Measurements from ENCODE around the gene DDX39A. TPM values are rescaled to one million over a fixed set of nuclear protein-coding genes. Genes with fewer than 3 reads are reported as not detected.
A peak's percentile ranks its signal among the peaks of the same experiment; 100 is the strongest.
"Not testable (repeated sequence)": the region's sequence is repeated elsewhere in the genome, so short reads cannot be mapped to it uniquely, and the experiment has no call there.

Gene DDX39A
- total and polyA plus RNA-seq, 8 donors, result 37.1 to 298 (median 110) TPM

DNA sequence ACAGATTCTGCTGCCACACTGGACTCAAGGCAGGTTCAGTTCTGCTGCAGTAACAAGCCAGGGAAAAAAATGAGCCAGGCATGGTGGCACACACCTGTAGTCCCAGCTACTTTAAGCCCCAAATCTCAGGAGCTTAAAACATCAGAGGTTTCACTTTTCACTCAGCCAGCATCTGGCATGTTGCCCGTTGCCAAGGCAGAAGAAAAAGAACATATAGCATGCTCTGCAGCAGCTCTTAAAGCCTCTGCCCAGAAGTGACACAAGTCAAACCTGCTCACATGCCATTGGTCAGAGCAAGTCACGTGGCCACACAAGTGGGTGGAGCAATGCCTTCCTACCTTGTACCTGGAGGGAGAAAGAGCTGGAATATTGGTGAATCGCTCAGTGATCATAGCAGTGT is 52.6 kb downstream of the DDX39A start:
- Histone ChIP-seq H3K27me3 (no peaks in the 10 kb centered on the region), H3K4me1 (peaks cover 11 to 65% (median 27%) of the 10 kb centered on the region in 4 donors), H3K9me3 (no peaks in the 10 kb centered on the region), H3K27ac (peak overlapping the region in 4 of 5 donors; percentile 13 to 84 (median 40)), H3K36me3 (no peaks in the 10 kb centered on the region), H3K4me3 (peak overlapping the region in 1 of 4 donors; percentile 5)
- peak; percentile 94 to 95 for DNase-seq
- WGBS, 5 donors, result 9 to 33% (median 23%) methylated on average over 3 of the region's 3 CpGs
- intact Hi-C loops (cut with DNase I; ENCODE audit: low total_unique reads), result no loop called here
- no peak for TF ChIP-seq POLR2A (IDR thresholded peaks at IDR 0.05)
- TF ChIP-seq POLR2AphosphoS5 (IDR thresholded peaks at IDR 0.05), result peak in 1 of 3 donors; percentile 44
- TF ChIP-seq, protein P1, sequence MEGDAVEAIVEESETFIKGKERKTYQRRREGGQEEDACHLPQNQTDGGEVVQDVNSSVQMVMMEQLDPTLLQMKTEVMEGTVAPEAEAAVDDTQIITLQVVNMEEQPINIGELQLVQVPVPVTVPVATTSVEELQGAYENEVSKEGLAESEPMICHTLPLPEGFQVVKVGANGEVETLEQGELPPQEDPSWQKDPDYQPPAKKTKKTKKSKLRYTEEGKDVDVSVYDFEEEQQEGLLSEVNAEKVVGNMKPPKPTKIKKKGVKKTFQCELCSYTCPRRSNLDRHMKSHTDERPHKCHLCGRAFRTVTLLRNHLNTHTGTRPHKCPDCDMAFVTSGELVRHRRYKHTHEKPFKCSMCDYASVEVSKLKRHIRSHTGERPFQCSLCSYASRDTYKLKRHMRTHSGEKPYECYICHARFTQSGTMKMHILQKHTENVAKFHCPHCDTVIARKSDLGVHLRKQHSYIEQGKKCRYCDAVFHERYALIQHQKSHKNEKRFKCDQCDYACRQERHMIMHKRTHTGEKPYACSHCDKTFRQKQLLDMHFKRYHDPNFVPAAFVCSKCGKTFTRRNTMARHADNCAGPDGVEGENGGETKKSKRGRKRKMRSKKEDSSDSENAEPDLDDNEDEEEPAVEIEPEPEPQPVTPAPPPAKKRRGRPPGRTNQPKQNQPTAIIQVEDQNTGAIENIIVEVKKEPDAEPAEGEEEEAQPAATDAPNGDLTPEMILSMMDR (IDR thresholded peaks at IDR 0.05), result no peak

DNA sequence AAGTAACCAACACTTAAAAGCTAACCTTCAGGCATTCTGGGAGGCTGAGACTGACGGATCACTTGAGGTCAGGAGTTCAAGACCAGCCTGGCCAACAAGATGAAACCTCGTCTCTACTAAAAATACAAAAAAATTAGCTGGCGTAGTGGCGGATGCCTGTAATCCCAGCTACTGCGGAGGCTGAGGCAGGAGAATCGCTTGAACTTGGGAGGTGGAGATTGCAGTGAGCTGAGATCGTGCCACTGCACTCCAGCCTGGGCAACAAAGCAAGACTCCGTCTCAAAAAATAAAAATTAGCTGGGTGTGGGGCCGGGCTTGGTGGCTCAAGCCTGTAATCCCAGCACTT is 55.1 kb downstream of the DDX39A start:
- H3K9me3 ChIP-seq; H3K27me3 ChIP-seq; intact Hi-C loops (cut with DNase I; ENCODE audit: low total_unique reads); H3K36me3 ChIP-seq; DNase-seq: not testable (repeated sequence)
- 65 to 76% (median 71%) methylated on average over 9 of the region's 9 CpGs for WGBS, 5 donors
- Histone ChIP-seq H3K27ac (peak overlapping the region; percentile 58 to 85 (median 84)), H3K4me3 (peak overlapping the region in 2 of 4 donors; percentile 41 to 43), H3K4me1 (peaks cover 11 to 46% (median 21%) of the 10 kb centered on the region in 4 donors)

DNA sequence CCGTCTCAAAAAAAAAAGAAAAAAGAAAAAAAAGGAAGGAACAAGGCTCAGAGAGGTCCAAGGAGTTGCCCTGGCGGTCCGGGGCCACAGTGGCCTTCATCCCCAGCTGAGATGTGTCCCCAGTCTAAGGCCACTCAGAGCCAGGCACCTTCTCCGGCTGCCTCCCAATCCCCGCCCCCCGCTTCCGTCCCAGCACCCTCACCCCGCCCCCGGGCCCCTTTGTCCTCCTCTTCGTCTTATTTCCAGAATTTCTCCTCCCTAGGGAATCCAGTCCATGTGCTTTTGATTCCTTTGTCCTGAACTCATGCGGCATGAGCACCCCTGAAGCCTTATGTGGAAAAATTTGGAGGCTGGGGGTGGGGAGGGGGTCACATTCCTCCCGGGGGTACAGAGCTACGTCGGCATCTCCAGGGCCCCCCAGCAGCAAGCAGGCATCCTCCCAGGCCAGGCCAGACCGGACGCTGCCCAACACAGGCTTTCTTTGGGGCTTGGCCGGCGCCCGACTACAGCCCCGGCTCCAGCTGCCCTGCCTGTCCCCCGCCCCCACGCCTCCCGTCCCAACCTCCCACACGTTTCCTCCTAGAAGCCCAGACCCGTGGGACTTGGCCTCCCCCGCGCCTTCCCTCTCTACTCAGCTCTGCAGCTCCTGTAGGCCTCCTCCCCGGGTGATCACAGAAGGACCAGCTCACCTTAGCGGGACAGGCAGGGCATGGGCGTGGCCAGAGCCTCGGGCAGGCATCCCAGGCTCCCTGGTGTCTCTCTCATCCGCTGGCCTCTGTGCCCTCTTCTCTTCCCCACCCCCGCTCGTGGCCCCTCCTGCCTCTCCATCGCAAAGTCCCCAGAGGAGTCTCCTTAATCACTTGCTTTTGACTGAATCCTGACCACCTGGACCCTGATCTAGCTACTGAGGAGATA is 55.7 kb downstream of the DDX39A start:
- Histone ChIP-seq H3K9me3 (no peaks in the 10 kb centered on the region), H3K27me3 (no peaks in the 10 kb centered on the region), H3K4me1 (peaks cover 11 to 46% (median 21%) of the 10 kb centered on the region in 4 donors), H3K36me3 (no peaks in the 10 kb centered on the region), H3K27ac (peak overlapping the region; percentile 58 to 85 (median 84)), H3K4me3 (peak overlapping the region; percentile 30 to 43 (median 40))
- WGBS, 5 donors, result 8 to 18% (median 11%) methylated on average over 27 to 35 of the region's 35 CpGs
- intact Hi-C loops (cut with DNase I; ENCODE audit: low total_unique reads), result no loop called here
- DNase-seq, result peak; percentile 50 to 86
- TF ChIP-seq POLR2AphosphoS5 (IDR thresholded peaks at IDR 0.05) (no peak), POLR2A (IDR thresholded peaks at IDR 0.05) (no peak), EP300 (IDR thresholded peaks at IDR 0.05) (no peak)
- TF ChIP-seq, protein P1 (IDR thresholded peaks at IDR 0.05), result no peak

DNA sequence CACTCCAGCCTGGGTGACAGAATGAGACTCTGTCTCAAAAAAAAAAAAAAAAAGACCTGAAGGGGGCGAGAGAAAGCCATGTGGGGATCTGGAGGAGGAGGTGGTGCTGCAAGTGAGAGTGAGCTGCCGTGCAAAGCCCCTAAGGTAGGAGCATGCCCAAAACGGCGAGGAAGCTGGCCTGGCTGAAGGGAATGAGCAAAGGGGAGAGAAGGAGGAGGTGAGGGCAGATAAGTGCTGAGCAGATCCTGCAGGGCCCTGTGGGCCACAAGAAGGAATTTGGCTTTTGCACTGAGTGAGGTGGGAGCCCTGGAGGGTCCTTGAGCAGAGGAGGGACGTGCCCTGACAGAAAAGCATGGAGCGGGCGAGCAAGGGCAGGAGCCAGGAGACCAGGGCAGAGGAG is 57.3 kb downstream of the DDX39A start:
- TF ChIP-seq POLR2A (IDR thresholded peaks at IDR 0.05) (no peak), EP300 (IDR thresholded peaks at IDR 0.05) (no peak), POLR2AphosphoS5 (IDR thresholded peaks at IDR 0.05) (no peak)
- TF ChIP-seq, protein P1 (IDR thresholded peaks at IDR 0.05), result no peak
- no peaks in the 10 kb centered on the region for H3K36me3 ChIP-seq
- DNase-seq, result no peak
- no peaks in the 10 kb centered on the region for H3K9me3 ChIP-seq
- intact Hi-C loops (cut with DNase I; ENCODE audit: low total_unique reads), result no loop called here
- H3K4me3 ChIP-seq, result no peak overlapping the region
- H3K27me3 ChIP-seq, result no peaks in the 10 kb centered on the region
- WGBS, 5 donors, result 53 to 62% (median 58%) methylated on average over 6 to 7 of the region's 7 CpGs
- H3K27ac ChIP-seq, result peak overlapping the region in 1 of 5 donors; percentile 84
- H3K4me1 ChIP-seq, result peaks cover 11 to 36% (median 18%) of the 10 kb centered on the region in 4 donors

Other genes starting within 250 kb of the DDX39A start
- 10 to 100 TPM in 4 of 5 donors, 1 to 10 TPM in 1; 9.0 to 24.5 (median 18.7) TPM for gene ADGRL1, start 213.2 kb downstream of the DDX39A start, total RNA-seq
- gene ADGRL1, start 213.2 kb downstream of the DDX39A start, polyA plus RNA-seq, result 10 to 100 TPM in 1 of 3 donors, 1 to 10 TPM in 2; 6.0 to 11.0 (median 6.7) TPM
- 100 to 1,000 TPM in 1 of 5 donors, 10 to 100 TPM in 4; 12.3 to 128 (median 52.5) TPM for gene ADGRE5, start 37.9 kb downstream of the DDX39A start, total RNA-seq
- 10 to 100 TPM; 11.4 to 26.5 (median 12.1) TPM for gene ADGRE5, start 37.9 kb downstream of the DDX39A start, polyA plus RNA-seq
- 100 to 1,000 TPM in 2 of 5 donors, 10 to 100 TPM in 3; 44.2 to 268 (median 90.4) TPM for gene PKN1, start 14.0 kb upstream of the DDX39A start, total RNA-seq
- 10 to 100 TPM; 42.0 to 95.6 (median 85.4) TPM for gene PKN1, start 14.0 kb upstream of the DDX39A start, polyA plus RNA-seq
- gene PTGER1, start 56.0 kb upstream of the DDX39A start, total RNA-seq, result 1 to 10 TPM in 2 of 5 donors, not detected in 3; 1.2 to 3.3 TPM
- 1 to 10 TPM in 2 of 3 donors, not detected in 1; 1.4 to 3.4 TPM for gene PTGER1, start 56.0 kb upstream of the DDX39A start, polyA plus RNA-seq
- 100 to 1,000 TPM in 4 of 5 donors, 10 to 100 TPM in 1; 73.3 to 662 (median 174) TPM for gene GIPC1, start 76.8 kb upstream of the DDX39A start, total RNA-seq
- 100 to 1,000 TPM in 2 of 3 donors, 10 to 100 TPM in 1; 98.9 to 126 (median 102) TPM for gene GIPC1, start 76.8 kb upstream of the DDX39A start, polyA plus RNA-seq
- 10 to 100 TPM in 4 of 5 donors, 1 to 10 TPM in 1; 9.9 to 62.6 (median 33.0) TPM for gene DNAJB1, start 99.1 kb upstream of the DDX39A start, total RNA-seq
- gene DNAJB1, start 99.1 kb upstream of the DDX39A start, polyA plus RNA-seq, result 10 to 100 TPM; 74.9 to 85.8 (median 80.9) TPM
- gene TECR, start 110.3 kb upstream of the DDX39A start, total RNA-seq, result 10 to 100 TPM; 10.5 to 90.4 (median 54.0) TPM
- gene TECR, start 110.3 kb upstream of the DDX39A start, polyA plus RNA-seq, result 100 to 1,000 TPM; 114 to 266 (median 166) TPM
- gene NDUFB7, start 152.7 kb upstream of the DDX39A start, total RNA-seq, result 1,000 to 10,000 TPM in 1 of 5 donors, 100 to 1,000 TPM in 4; 159 to 1,175 (median 226) TPM
- gene NDUFB7, start 152.7 kb upstream of the DDX39A start, polyA plus RNA-seq, result 100 to 1,000 TPM; 558 to 652 (median 596) TPM
- under 1 TPM in 1 of 5 donors, not detected in 4; 0.18 TPM for gene CLEC17A, start 163.7 kb upstream of the DDX39A start, total RNA-seq
- gene CLEC17A, start 163.7 kb upstream of the DDX39A start, polyA plus RNA-seq, result under 1 TPM in 1 of 3 donors, not detected in 2; 0.18 TPM

Data from stomach (tissue), 9 donors.